Tracheal epithelial cell (primary cell): ENCODE results near the gene ADAM20. TPM values are rescaled to one million over a fixed set of nuclear protein-coding genes. Genes with fewer than 3 reads are reported as not detected.

Experiments used
- total RNA-seq: library from RNA; depleted of rRNA; stranded (reverse); fragments of >200 nt; gene quantifications from 2 replicates; pipeline ENCODE4 v1.2.1, GENCODE V29; 2014

The ADAM20 gene
- total RNA-seq, result 0.43 and 0.96 TPM in 2 replicates

DNA sequence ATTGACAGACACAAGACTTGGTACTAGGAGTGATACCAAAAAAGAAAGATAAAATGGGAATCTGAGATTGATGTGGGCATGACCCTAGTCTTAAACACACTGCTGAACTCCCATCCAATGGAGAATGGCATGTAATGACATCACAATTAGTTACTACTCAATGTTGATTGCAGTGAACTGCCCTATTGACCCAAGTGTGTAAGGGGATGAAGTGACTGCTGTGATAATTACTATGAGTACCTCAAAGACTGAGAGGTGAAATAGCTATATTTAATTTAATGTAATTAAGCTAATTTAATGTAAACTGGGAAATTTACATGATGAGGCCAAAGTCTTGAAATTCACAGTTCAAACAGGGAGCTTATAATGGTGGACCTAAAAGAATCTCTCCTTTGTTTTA lies at the start of gene ADAM20:
TSS of gene ADAM20 (minus strand) at position 101 of the 400 bp plus-strand sequence. CDS start 10,247 bp downstream, outside the sequence.

Other genes with a start within 250 kb of the ADAM20 start
- 26.2 and 31.3 TPM in 2 replicates for gene COX16, start 175.3 kb downstream of the ADAM20 start, total RNA-seq
- gene SYNJ2BP, start 117.9 kb downstream of the ADAM20 start, total RNA-seq, result 9.2 and 10.9 TPM in 2 replicates
- 0.48 and 0.64 TPM in 2 replicates for gene ADAM21, start 82.8 kb downstream of the ADAM20 start, total RNA-seq
- 23.1 and 31.3 TPM in 2 replicates for gene MED6, start 65.7 kb upstream of the ADAM20 start, total RNA-seq
- 6.4 and 7.0 TPM in 2 replicates for gene TTC9, start 106.9 kb upstream of the ADAM20 start, total RNA-seq